Stimulated activated CD8-positive, alpha-beta memory T cell treated with anti-CD3 and anti-CD28 coated beads, Interleukin-7, amount 100 ng/mL, for 4 hours (primary cell): ENCODE measurements around the gene SCUBE3.

ENCODE experiments used
- DNase-seq, 2 donors: peaks; one replicate each; pipeline ENCODE4 v3.0.0-alpha.2; 2020; ENCODE audit warnings: low read depth in 2 of 2

Gene SCUBE3

GRCh38 chr6:35213824-35214756 is at the start of gene SCUBE3:
Gene SCUBE3, plus strand, starts transcription at chr6:35213956. Its CDS starts 463 bp downstream, at chr6:35214419.
- no peak for DNase-seq

DNA sequence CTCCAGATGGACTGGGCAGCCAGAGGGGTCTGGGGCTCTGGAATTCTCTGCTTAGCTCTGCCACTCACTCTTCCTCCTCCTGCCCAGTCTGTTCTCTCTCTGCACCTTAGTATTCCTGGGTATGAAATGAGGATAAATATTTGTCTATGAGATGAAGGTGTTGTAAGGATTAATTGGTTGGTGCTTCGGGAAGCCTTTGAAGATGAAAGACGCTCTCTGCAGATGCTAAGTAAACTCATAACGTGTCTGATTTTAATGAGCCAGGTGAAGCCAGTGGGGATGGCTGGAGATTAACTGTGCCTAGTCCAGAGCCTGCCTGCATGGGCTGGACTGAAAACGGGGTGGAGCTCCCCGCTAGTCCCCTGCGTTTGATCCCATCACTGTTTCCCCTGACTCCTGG is 49.5 kb upstream of the SCUBE3 start:
- DNase-seq, result no peak

DNA sequence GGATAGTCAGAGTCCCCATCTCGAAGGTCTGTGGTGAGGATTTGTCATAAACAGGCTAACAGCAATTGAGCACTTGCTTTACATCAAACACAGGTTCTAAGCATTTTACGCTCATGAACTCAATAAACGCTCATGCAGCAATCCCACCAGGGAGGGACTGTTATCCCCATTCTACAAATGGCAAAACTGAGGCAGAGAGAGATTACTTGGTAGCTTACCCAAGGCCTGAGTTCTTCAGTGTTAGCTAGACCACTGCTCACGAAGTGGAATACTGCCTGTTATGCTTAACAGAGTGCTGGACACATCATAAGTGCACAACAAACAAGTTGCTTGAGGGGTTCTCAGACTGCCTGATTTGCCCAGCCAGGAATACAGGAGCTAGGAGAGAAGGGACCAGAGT is 48.9 kb upstream of the SCUBE3 start:
- no peak for DNase-seq

- no peak for DNase-seq
These were observed 48.1 kb upstream of the SCUBE3 start for GRCh38 chr6:35165630-35166071.

DNA sequence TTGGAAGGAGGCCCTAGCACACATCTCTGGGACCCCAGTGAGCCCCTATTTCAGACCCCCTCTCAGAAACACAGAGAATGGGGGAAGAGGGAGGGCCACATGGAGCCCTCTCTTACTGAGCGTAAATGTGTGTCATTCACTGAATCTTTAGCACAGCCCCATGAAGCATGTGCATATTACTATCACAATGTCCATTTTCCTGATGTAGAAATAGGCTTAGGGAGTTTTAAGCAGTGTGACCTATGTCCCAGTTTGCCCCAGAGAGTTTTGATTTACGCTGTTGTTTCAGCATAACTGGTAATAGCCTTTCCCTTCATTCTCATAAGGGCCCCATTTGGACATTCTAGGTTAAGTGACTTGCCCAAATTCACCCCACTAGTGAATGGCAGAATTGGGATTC is 47.6 kb upstream of the SCUBE3 start:
- DNase-seq, result no peak

GRCh38 chr6:35166520-35166919 is 47.2 kb upstream of the SCUBE3 start:
- no peak for DNase-seq

DNA sequence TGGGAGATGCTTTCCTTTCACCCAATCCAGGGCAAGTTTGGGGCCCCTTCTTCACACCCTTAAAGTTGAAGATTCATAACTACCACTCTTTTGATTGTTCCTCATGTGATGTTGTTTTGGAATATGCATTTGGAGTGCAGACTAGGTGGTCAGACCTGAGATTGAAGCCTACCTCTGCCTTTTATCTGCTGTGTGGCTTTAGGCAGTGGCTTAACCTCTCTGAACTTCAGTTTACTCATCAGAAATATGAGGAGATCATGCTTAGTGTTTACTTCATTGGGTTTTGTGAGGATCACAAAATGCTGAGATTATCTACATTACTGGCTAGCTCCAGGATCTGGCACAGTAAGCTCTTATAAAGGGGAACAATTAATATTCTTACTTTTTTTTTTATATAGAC is 46.3 kb upstream of the SCUBE3 start:
- no peak for DNase-seq

GRCh38 chr6:35168461-35168861 is 45.3 kb upstream of the SCUBE3 start:
- DNase-seq, result no peak

DNA sequence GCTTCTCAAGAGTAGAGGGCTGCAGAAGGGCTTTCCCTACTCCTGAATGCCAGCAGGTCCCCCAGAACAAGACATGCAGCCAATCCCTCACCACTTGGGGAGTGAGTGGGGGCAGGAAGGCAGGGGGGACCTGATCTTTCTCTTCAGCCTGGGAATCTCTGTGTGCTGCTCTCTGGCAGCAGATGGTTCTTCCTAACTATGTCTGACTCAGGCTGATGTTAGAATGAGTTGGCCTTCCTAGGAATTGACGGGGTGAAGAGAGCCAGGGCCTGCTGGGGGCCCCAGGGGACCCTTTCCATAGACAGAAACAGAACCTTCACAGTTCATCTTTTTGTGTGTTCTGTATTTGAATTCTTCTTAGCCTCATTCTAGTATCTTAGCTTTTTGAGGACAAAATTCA is 43.6 kb upstream of the SCUBE3 start:
- DNase-seq, result no peak

GRCh38 chr6:35170891-35171290 is 42.9 kb upstream of the SCUBE3 start:
- no peak for DNase-seq

- DNase-seq, result no peak
These were observed 40.7 kb upstream of the SCUBE3 start for GRCh38 chr6:35173044-35173426.

DNA sequence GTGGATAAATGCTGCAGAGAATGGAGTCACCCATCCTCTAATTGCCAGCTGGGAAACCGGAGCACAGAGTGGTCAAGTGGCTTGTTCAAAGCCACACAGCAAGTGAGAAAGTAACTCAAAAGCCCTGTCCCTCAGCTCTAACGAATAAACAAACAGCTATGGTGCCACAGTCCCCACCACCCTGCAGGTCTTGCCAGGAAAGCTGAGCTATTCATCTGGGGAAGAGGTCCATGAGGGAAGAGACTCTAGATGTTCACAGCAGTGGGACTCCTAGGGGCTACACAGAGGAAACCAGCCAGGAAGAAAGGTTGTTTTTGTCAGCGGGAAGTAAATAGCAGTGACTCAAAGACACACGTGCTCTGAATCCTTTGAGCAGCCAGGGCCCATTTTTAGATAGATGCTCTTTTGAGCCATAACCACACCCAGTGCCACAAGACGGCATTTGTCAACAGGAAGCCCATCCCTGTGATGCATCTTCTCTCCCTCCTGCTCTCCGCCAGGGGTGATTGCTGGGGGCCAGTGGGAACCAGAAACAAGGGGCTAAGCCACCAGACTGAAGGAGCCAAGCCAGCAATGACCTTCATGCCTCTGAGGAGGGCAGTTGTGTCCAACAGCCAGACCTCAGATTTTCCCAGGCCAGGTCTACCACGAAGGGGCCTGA is 40.2 kb upstream of the SCUBE3 start:
- DNase-seq, result no peak

GRCh38 chr6:35174088-35174434 is 39.7 kb upstream of the SCUBE3 start:
- DNase-seq, result no peak

DNA sequence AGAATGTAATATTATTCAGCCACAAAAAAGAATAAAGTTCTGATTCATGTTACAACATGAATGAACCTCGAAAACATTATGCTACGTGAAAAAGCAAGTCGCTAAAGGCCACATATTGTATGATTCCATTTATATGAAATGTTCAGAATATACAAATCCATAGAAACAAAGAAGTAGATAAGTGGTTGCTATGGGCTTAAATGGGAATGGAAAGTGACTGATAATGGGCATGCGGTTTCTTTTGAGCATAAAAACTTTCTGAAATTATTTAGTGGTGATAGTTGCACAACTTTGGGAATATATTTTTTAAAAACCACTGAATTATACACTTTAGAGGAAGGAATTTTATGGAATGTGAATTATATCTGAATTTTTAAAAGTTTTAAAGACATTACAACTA is 39.3 kb upstream of the SCUBE3 start:
- no peak for DNase-seq

DNA sequence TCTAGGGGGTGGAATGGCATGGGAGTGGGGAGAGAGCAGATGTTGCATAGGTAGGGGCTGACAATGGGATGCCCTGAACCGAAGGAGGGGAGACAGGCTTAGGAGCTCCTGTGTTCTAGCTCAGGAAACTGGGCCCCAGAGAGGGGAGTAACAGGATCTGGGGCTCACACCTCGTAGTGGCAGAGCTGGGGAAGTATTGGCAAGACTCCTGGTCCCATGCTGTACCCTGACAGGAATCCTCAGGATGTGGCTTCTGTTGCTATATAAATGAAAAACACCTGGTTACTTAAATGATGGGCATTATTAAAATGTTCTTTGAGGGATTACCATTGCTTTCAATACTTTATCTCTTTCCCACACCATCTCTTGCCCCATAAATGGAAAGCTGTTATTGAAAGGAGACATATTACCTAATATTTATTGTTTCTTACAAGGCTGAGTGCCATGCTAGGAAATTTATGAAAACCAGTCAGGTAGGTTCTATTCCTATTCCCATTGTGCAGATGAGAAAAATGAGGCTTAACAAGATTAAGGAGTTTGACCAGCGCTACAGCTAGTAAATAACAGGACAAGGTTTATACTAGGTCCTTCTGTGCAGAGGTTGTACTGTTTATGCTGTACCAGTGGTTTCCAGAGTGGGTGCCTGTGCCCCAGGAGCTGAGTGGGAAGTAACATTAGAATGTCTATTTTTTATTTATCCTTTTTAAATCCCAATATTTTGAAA is 37.3 kb upstream of the SCUBE3 start:
- DNase-seq, result no peak

- DNase-seq, result no peak
These were observed 36.6 kb upstream of the SCUBE3 start for GRCh38 chr6:35177157-35177556.

GRCh38 chr6:35177596-35177995 is 36.2 kb upstream of the SCUBE3 start:
- no peak for DNase-seq

GRCh38 chr6:35178012-35178411 is 35.7 kb upstream of the SCUBE3 start:
- no peak for DNase-seq

- no peak for DNase-seq
These were observed 34.6 kb upstream of the SCUBE3 start for GRCh38 chr6:35178932-35179832.

DNA sequence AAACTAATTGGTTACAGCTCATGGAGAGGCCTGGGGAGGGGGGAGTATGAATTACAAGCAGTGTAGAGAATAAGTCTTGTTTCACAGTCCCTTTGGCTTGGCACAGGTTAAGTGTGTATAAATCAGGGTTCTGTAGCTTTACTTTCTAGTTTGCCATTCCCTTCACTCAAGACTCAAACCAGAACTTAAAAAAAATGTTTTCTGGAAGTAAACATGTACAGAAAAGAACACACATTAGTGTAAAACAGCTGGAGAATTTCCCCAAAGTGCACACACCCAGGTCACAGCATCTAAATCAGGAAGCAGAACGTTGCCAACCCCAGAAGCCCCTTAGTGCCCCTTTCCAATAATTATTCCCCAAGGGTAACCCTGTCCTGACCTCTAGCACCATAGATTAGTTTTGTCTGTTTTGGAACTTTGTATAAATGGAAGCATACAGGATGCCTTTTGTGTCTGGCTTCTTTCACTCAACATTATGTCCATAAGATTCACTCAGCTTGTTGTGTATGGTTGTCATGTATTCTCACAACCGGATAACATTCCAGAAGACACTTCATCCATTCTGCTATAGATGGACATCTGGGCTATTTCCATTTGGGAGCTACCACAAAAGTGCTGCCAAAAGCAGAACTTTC is 33.7 kb upstream of the SCUBE3 start:
- no peak for DNase-seq

GRCh38 chr6:35181308-35181932 is 32.3 kb upstream of the SCUBE3 start:
- DNase-seq, result no peak
